ENCODE results near the gene P2RY6.

GRCh38 chr11:73324665-73325035, 52.5 kb downstream of the P2RY6 start:
- TF ChIP-seq EZH2 (IDR thresholded peaks at IDR 0.05; ENCODE audit: low read depth) (no peak), CTCF (conservative IDR thresholded peaks at IDR 0.05) (no peak)
